ENCODE data around the gene EDAR.

EDAR gene

GRCh38 chr2:108965540-108966289 lies 23.3 kb downstream of the EDAR start:
- DNase-seq, result no peak

- no peak for DNase-seq
These were observed 26.0 kb downstream of the EDAR start for GRCh38 chr2:108963057-108963456.

GRCh38 chr2:108961796-108962195 lies 27.2 kb downstream of the EDAR start:
- no peak for DNase-seq

- no peak for DNase-seq
These were observed 29.0 kb downstream of the EDAR start for GRCh38 chr2:108960006-108960405.

- no peak for DNase-seq
These were observed 29.6 kb downstream of the EDAR start for GRCh38 chr2:108959401-108959800.

GRCh38 chr2:108958632-108959341 lies 30.2 kb downstream of the EDAR start:
- DNase-seq, result no peak

- DNase-seq, result peak; percentile 32
These were observed 31.0 kb downstream of the EDAR start for GRCh38 chr2:108958002-108958401.

- DNase-seq, result no peak
These were observed 32.6 kb downstream of the EDAR start for GRCh38 chr2:108956375-108956774.

- no peak for DNase-seq
These were observed 38.5 kb downstream of the EDAR start for GRCh38 chr2:108950369-108951135.

GRCh38 chr2:108949316-108950239 lies 39.4 kb downstream of the EDAR start:
- DNase-seq, result no peak

- DNase-seq, result no peak
These were observed 41.6 kb downstream of the EDAR start for GRCh38 chr2:108947271-108947907.

- no peak for DNase-seq
These were observed 42.6 kb downstream of the EDAR start for GRCh38 chr2:108946442-108946841.

- no peak for DNase-seq
These were observed 43.1 kb downstream of the EDAR start for GRCh38 chr2:108945969-108946368.

GRCh38 chr2:108944601-108945331 lies 44.3 kb downstream of the EDAR start:
- no peak for DNase-seq

GRCh38 chr2:108943751-108944150 lies 45.3 kb downstream of the EDAR start:
- no peak for DNase-seq

- DNase-seq, result no peak
These were observed 46.1 kb downstream of the EDAR start for GRCh38 chr2:108942888-108943287.

- no peak for DNase-seq
These were observed 46.7 kb downstream of the EDAR start for GRCh38 chr2:108942231-108942825.

GRCh38 chr2:108941767-108942166 lies 47.3 kb downstream of the EDAR start:
- DNase-seq, result no peak

GRCh38 chr2:108941161-108941665 lies 47.8 kb downstream of the EDAR start:
- DNase-seq, result no peak

GRCh38 chr2:108940156-108940555 lies 48.9 kb downstream of the EDAR start:
- no peak for DNase-seq

All from hematopoietic multipotent progenitor cell treated with erythropoietin and hydrocortisone succinate and interleukin-3 and kit ligand, for 8 days (in vitro differentiated cells).